HepG2 (cell line): ENCODE data around the gene ETFRF1.

Experiments
- BCL6 ChIP-seq: IDR thresholded peaks from 2 replicates; pipeline ENCODE4 v1.6.1; 2016; ENCODE audit warnings: missing genetic modification reagents, missing compliant biosample characterization
- CREB1 ChIP-seq, 2 experiments: fragments of 450-650 bp in 1 of 2; IDR thresholded peaks; 2 replicates each; pipeline ENCODE4 v1.6.1; 2016 to 2017; ENCODE audit warnings: control low read depth in 1 of 2, mild to moderate bottlenecking in 1 of 2, missing compliant biosample characterization in 1 of 2, missing genetic modification characterization in 1 of 2
- EP300 ChIP-seq, 3 experiments: sonication (generic) in 1 of 3; formaldehyde crosslinking in 1 of 3; IDR thresholded peaks; 2 replicates each; pipeline versions ENCODE4 v1.5.1 to v1.6.1; 2011 to 2020; ENCODE audit warnings: low read depth in 2 of 3, low read length in 2 of 3, borderline replicate concordance in 1 of 3, improper control_type of control experiment in 1 of 3, mild to moderate bottlenecking in 1 of 3, missing genetic modification reagents in 1 of 3, moderate library complexity in 1 of 3
- EZH2 ChIP-seq: conservative IDR thresholded peaks from 2 replicates; pipeline ENCODE4 v1.6.1; 2012; ENCODE audit warnings: mild to moderate bottlenecking, low read depth, low read length, moderate library complexity
- JUN ChIP-seq: sonication (generic); formaldehyde crosslinking; IDR thresholded peaks from 2 replicates; pipeline ENCODE4 v1.4.0; 2020; ENCODE audit warnings: mild to moderate bottlenecking, missing genetic modification reagents
- RFXANK ChIP-seq: IDR thresholded peaks from 2 replicates; pipeline ENCODE4 v1.6.1; 2016
- ZKSCAN1 ChIP-seq: fragments of 150-350 bp; IDR thresholded peaks from 2 replicates; pipeline ENCODE4 v1.6.1; 2014; ENCODE audit warnings: low read length
- ZNF331 ChIP-seq: sonication (generic); formaldehyde crosslinking; IDR thresholded peaks from 2 replicates; pipeline ENCODE4 v1.4.0; 2020; ENCODE audit warnings: missing genetic modification reagents
- ZNF44 ChIP-seq: sonication (generic); formaldehyde crosslinking; IDR thresholded peaks from 2 replicates; pipeline ENCODE4 v1.5.1; 2020; ENCODE audit warnings: mild to moderate bottlenecking, missing genetic modification reagents
- ZNF670 ChIP-seq: sonication (generic); formaldehyde crosslinking; IDR thresholded peaks from 2 replicates; pipeline ENCODE4 v1.8.0; 2022; ENCODE audit warnings: mild to moderate bottlenecking, missing genetic modification reagents, borderline replicate concordance
- TF ChIP-seq, protein P1 (sequence below): sonication (generic); formaldehyde crosslinking; IDR thresholded peaks from 2 replicates; pipeline ENCODE4 v1.4.0; 2020; ENCODE audit warnings: missing genetic modification reagents
- TF ChIP-seq, protein P2 (sequence below): sonication (generic); formaldehyde crosslinking; IDR thresholded peaks from 2 replicates; pipeline ENCODE4 v1.5.0; 2020; ENCODE audit warnings: mild to moderate bottlenecking, missing genetic modification reagents, moderate library complexity
- TF ChIP-seq, protein P3 (sequence below): sonication (generic); formaldehyde crosslinking; IDR thresholded peaks from 2 replicates; pipeline ENCODE4 v1.8.0; 2022; ENCODE audit warnings: mild to moderate bottlenecking, missing genetic modification reagents, borderline replicate concordance

DNA sequence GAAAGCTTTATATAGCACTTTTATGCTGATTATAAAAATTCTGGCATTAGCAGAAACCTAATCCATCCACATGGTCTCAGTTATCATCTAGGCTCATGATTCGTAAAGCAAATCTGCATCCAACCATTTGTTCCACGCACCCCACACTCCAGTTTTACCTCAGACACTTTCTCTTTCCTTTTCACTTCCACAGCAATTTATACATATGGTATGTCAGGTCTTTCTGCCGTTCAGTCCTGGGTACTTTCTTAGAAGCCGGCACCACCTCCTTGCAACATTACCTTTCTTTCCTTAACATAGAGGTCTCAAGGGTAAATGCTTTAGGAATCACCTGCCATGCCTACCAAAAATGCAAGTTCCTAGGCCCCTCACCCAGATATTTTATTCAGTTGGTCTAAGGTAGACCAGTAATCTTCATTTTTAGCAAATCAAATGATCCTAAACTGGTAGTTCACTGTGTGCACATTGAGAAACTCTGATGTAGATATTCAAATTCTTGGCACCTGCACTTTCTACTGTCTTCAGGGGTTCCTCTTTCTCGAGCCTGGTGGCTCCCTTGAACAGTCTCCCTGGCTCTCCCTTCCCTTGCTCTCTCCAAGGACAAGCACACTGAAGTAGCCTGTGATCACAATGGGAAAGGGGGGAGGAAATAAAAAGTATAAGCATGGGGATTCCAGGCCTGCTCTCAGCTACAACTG is 58.5 kb downstream of the ETFRF1 start:
- TF ChIP-seq, protein P1, sequence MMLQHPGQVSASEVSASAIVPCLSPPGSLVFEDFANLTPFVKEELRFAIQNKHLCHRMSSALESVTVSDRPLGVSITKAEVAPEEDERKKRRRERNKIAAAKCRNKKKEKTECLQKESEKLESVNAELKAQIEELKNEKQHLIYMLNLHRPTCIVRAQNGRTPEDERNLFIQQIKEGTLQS: no peak
- TF ChIP-seq JUN (CRISPR knock-in tag): no peak
- no peak for TF ChIP-seq EZH2
- TF ChIP-seq RFXANK (CRISPR knock-in tag): no peak
- TF ChIP-seq CREB1 (IDR thresholded peaks at IDR 0.05): no peak
- no peak for TF ChIP-seq CREB1 (CRISPR knock-in tag; IDR thresholded peaks at IDR 0.05)
- TF ChIP-seq, protein P2, sequence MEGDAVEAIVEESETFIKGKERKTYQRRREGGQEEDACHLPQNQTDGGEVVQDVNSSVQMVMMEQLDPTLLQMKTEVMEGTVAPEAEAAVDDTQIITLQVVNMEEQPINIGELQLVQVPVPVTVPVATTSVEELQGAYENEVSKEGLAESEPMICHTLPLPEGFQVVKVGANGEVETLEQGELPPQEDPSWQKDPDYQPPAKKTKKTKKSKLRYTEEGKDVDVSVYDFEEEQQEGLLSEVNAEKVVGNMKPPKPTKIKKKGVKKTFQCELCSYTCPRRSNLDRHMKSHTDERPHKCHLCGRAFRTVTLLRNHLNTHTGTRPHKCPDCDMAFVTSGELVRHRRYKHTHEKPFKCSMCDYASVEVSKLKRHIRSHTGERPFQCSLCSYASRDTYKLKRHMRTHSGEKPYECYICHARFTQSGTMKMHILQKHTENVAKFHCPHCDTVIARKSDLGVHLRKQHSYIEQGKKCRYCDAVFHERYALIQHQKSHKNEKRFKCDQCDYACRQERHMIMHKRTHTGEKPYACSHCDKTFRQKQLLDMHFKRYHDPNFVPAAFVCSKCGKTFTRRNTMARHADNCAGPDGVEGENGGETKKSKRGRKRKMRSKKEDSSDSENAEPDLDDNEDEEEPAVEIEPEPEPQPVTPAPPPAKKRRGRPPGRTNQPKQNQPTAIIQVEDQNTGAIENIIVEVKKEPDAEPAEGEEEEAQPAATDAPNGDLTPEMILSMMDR: no peak
- TF ChIP-seq ZNF44 (CRISPR knock-in tag): no peak
- TF ChIP-seq EP300 (IDR thresholded peaks at IDR 0.05; ENCODE audit: low read depth in 2 of 2, low read length in 2 of 2): no peak
- no peak for TF ChIP-seq EP300 (CRISPR knock-in tag; IDR thresholded peaks at IDR 0.05; ENCODE audit: borderline replicate concordance)
- no peak for TF ChIP-seq BCL6
- no peak for TF ChIP-seq ZNF331 (CRISPR knock-in tag)
- no peak for TF ChIP-seq ZNF670 (CRISPR knock-in tag)
- TF ChIP-seq ZKSCAN1: no peak
- TF ChIP-seq, protein P3, sequence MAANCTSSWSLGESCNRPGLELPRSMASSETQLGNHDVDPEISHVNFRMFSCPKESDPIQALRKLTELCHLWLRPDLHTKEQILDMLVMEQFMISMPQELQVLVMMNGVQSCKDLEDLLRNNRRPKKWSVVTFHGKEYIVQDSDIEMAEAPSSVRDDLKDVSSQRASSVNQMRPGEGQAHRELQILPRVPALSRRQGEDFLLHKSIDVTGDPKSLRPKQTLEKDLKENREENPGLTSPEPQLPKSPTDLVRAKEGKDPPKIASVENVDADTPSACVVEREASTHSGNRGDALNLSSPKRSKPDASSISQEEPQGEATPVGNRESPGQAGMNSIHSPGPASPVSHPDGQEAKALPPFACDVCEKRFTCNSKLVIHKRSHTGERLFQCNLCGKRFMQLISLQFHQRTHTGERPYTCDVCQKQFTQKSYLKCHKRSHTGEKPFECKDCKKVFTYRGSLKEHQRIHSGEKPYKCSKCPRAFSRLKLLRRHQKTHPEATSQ: no peak
